ENCODE results near the gene TNRC6C. TPM values are rescaled to one million over a fixed set of nuclear protein-coding genes. Genes with fewer than 3 reads are reported as not detected.
"Not testable (repeated sequence)": the region's sequence is repeated elsewhere in the genome, so short reads cannot be mapped to it uniquely, and the experiment has no call there.

Gene TNRC6C
- total RNA-seq, 1 donor from 2014 or later, result 7.5 TPM

GRCh38 chr17:78111016-78111726 is 152.7 kb downstream of the TNRC6C start:
- no peak for DNase-seq (ENCODE audit: low read depth in 2 of 2)

DNA sequence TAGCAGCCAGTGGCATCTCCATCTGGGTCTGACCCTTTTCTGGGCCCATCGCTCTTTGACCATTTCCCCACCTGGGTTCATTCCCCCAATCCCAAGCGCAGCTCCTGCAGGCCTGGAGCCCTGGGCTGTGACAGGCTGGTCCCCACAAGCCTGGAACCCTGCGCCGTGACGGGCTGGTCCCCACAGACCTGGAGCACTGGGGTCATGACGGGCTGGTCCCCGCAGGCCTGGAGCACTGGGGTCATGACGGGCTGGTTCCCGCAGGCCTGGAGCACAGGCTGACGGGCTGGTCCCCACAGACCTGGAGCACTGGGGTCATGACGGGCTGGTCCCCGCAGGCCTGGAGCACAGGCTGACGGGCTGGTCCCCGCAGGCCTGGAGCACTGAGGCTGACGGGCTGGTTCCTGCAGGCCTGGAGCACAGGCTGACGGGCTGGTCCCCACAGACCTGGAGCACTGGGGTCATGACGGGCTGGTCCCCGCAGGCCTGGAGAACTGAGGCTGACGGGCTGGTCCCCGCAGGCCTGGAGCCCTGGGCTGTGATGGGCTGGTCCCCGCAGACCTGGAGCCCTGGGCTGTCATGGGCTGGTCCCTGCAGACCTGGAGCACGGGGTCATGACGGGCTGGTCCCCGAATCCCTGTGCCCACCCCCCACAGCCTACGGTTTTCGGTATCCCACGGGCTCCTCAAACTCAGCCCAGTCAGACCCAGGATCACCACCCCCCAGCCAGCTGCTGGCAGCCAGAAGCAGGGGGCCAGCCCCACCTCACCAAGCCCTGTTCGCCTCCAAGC is 153.4 kb downstream of the TNRC6C start:
- no peak for DNase-seq (ENCODE audit: low read depth in 2 of 2)

DNA sequence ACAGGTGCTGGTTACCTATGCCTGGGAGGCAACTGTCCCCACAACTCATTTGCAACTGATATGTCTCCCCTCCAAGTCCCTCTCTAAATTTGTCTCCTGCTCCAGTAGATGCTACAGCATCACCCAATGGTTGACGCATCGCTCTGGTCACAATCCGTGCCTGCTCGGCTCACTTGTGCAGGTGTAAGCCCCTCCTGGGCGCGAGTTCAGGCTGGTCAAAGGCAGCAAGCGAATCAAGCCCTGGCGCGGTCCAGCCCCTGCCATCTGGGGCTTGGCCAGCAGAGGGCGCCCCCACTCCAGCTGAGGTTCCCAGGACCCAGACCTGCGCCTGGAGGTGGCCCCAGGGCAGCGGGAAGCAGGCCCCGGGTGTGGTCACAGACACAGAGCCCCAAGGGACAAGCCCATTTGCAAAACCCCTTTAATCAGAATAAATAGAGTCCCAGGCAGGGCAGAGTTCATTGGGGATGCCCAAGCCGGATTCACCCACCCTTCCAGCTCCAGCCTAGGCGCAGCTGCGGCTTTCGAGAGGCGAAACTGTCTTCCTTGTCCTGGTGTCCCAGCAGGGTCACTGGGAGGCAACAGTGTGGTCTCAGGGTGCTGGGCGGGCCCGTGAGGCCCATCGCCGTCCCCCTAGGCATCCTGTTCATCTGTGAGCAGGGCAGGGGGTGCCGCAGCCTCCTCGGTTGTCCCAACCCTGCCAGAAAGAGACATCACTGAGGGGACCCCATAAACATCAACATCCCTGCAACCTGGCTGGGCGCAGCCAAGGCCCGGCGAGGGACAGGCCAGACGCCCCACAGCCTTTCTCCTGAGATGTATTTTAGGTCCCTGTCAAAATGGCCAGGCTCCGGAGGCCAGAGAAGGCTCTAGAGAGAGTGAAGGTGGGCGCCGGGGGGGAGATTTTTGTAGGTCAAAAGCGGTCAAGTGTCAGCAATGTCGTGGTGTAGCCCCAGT is 154.3 kb downstream of the TNRC6C start:
- DNase-seq (ENCODE audit: low read depth in 2 of 2), result peak; percentile 49 to 70

DNA sequence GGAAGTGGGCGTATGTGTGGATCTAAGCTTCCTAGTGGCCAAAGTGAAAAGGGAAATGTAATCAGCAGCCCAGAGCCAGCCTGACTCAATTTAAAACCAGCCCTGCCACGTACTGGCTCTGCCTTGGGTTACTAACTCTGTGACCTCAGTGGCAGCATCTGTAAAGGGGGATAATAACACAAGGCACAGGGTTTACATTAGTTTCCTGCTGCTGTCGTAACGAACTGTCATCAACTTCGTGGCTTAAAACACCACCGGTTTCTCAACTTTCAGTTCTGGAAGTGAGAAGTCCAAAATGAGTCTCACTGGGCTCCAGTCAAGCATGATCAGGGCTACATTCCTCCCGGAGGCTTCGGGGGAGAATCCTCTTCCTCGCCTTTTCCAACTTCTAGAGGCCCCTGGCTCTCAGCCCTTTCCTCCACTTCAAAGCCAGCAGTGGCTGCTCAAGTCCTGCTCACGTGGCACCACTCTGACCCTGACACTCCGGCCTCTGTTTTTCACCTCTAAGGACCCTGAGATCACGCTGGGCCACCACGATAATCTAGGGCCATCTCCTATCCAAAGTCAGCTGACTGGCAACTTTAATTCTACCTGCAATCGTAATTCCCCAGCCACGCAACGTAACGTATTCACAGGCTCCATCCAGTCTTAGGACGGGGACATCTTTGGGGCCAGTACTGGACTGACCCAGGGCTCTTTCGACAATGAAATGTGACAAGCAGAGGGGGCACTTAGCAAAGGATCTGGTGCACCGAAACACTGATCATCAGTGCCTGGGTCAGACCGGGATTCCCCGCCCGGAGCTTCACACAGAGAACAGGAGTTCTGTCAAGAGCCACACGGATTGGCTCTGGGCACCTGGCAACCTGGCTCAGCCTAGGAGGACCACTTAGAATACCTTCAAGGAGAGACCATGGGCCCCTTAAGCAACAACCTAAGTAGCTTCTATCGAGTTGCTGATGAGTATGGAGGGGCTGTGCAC is 155.6 kb downstream of the TNRC6C start:
- DNase-seq (ENCODE audit: low read depth in 2 of 2), result no peak

DNA sequence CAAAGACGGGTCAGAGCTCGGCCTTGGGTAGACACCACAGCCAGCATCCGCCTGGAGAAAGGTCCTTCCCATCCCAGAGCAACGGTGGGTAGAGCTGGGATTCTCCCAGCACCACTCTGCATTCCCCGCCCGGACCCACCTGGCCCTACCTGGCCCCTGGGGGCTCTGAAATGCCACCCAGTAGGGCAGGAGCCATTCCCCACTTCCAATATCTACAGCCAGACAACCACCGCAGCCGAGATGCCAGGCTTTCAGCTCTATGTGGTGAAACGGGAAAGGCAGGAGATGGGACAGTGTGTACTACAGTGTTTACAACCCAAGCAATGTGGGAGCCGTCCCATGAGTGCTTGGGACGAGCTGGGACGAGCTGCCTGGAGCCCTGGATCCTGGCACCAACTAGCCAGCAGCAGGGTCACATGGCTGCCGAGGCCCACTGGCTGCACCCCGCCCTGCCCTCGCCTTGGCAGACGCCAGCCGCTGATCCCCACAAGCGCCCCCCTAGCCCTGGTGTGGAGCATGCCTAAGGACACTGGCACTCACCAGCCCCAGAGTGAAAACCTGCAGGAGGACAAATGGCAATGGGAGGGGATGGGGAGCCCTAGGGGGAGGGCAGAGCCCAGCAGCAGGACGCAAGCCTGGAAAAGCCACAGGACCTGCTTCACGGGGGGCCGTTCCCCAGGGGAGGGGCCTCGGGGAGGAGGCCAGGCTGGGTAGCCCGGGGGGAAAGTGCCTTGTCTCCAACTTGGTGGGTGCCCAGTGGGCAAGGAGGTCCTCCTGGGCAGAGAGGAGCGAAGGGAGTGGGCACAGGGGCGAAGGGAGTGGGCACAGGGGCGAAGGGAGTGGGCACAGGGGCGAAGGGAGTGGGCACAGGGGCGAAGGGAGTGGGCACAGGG is 156.6 kb downstream of the TNRC6C start:
- DNase-seq (ENCODE audit: low read depth in 2 of 2), result no peak

DNA sequence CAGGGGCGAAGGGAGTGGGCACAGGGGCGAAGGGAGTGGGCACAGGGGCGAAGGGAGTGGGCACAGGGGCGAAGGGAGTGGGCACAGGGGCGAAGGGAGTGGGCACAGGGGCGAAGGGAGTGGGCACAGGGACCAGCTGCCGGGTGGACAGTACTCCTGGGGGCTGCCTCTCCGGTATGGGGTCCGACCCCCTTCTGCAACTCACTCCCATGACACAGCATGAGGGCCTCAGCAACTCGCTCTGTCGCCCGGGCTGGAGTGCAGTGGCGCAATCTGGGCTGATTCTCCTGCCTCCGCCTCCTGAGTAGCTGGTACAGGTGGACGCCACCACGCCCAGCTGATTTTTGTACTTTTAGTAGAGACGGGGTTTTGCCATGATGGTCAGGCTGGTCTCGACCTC is 157.3 kb downstream of the TNRC6C start:
- not testable (repeated sequence) for DNase-seq (ENCODE audit: low read depth in 2 of 2)

DNA sequence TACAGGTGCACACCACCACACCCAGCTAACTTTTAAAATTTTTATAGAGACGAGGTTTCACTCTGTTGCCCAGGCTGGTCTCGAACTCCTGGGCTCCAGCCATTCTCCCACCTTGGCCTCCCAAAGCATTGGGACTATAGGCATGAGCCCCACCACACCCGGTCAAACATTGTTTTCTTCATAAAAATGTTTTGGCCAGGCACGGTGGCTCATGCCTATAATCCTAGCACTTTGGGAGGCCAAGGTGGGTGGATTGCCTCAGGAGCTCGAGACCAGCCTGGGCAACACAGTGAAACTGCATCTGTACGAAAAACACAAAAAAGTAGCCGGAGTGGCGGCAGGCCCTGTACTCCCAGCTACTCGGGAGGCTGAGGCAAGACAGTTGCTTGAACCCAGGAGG is 157.9 kb downstream of the TNRC6C start:
- DNase-seq (ENCODE audit: low read depth in 2 of 2), result no peak

DNA sequence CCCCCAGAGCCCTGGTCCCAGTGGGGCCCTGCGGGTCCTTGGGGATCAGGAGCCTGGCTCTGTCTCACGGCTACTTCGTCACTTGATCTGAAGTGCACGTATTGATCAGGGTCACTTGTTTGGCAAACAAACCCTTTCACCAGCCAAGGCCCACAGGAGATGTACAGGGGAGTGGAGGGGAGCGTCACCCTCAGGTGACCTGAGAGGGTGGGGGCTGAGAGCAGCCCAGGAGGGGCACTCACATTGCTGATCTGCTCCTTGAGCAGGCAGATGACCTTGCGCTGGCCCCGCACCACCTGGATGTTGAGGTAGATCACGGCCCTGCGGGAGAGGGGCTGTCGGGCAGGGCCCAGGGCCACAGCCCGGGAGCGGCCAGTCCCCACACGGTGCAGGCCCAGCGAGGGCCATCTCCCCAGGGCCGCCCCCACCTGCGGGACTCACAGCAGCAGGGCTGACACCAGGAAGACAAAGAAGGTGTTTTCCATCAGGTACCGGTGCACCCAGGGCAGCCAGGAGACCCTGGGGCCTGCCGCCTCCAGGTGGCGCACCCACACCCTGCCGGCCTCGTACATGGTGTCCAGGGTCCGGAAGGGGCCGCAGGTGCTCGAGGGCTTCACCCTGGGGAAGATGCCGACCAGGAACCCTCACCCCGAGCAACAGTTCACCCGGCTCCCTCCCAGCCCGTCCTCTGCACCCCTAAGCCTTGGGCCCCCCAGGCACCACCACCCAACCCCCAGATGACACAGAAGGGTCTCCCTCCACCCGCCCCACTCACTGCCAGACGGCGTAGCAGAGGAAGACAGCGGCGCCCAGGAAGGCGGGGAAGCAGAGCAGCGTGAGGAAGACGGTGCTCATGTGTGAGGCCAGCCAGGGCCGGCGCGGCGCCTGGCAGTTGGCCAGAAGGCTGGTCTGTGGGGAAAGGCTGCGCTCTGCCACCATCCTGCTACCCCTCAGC is 158.8 kb downstream of the TNRC6C start:
- no peak for DNase-seq (ENCODE audit: low read depth in 2 of 2)

GRCh38 chr17:78118801-78119241 is 160.3 kb downstream of the TNRC6C start:
- no peak for DNase-seq (ENCODE audit: low read depth in 2 of 2)

DNA sequence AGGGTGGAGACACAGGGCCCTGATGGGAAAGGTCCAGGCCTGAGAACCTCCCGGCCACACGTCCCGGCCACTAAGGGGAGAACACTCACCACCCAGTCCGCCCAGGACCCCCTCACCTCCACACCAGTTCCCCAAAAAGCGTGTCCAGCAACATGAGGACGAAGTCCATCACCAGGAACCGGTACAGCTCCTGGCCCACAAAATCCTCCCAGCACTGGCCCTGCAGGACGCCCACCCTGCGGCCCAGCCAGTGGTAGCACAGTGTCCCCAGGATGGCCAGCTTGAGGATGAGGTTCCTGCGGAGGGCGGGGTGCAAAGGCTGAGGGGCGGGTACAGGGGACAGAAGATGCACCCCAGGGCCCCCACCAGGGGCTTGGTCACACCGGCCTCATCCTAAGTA is 162.0 kb downstream of the TNRC6C start:
- DNase-seq (ENCODE audit: low read depth in 2 of 2), result no peak

- DNase-seq (ENCODE audit: low read depth in 2 of 2), result no peak
These were observed 162.7 kb downstream of the TNRC6C start for GRCh38 chr17:78120971-78121800.

GRCh38 chr17:78121801-78122215 is 163.3 kb downstream of the TNRC6C start:
- no peak for DNase-seq (ENCODE audit: low read depth in 2 of 2)

DNA sequence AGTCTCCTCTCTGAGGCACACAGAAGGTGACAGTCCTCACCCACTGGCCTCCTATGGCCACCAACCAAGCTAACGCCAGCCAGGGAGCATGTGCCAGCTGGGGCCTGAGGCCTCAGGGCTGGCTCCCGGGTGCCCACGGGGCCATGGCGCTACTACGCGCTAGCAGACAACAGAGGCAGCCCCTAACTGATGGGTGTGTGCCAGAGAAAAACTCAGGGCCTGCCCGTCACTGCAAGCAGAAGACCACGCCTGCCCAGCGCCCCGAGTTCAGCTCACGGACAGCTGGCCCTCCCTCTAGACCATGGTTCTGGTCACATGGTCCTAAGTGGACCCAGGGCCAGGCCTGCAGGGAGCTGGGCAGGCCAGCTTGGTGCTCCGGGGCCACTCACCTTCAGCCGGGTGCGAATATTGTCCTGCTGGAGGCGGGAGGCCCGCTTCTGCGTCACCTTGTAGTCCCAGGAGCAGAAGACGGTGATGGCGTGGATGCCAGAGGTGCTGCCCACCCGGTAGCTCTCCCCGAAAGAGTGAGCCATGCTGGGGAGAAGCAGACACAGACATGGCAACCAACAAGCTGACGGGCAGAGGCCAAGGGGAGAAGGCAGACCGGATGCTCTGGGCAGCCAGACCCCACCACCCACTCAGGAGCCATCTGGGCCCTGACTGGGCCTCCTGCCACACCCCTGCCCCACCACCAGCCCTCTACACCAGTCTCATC is 163.9 kb downstream of the TNRC6C start:
- no peak for DNase-seq (ENCODE audit: low read depth in 2 of 2)

DNA sequence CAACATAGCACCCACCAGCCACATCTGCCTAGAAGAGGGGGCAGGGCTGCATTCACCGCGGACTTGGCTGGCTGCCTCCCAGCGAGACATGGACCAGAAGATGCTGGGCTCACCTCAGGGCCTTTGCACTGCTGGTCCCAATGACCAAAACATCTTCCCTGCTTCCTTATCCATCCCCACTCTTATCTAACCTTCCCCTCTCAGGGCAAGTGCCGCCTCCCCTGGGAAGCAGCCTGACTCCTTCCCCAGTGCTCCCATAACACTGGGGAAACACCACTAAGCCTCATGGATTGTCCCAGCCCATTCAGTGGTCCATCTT is 164.4 kb downstream of the TNRC6C start:
- DNase-seq (ENCODE audit: low read depth in 2 of 2), result no peak

DNA sequence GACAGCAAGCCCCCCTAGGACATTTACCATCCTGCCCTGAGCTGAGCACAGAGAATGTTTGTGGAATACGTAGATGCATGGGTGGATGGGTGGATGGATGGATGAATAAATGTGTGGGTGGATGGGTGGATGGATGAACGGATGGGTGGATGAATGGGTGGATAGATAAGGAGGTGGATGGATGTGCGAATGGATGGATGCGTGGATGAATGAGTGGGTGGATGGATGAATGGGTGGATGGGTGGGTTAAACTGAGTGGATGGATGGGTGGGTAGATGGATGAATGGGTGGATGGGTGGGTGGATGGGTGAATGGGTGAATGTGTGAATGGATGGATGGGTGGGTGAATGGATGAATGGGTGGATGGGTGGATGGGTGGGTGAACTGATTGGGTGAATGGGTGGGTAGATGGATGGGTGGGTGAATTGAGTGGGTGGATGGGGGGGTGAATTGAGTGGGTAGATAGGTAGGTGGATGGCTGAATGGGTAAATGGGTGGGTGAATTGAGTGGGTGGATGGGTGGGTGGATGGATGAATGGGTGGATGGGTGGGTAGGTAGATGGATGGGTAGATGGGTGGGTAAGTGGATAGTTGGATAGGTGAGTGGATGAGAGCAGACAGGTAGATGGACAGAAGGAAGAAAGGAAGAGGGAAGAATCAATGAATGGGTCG is 164.9 kb downstream of the TNRC6C start:
- DNase-seq (ENCODE audit: low read depth in 2 of 2), result no peak

- no peak for DNase-seq (ENCODE audit: low read depth in 2 of 2)
These were observed 165.8 kb downstream of the TNRC6C start for GRCh38 chr17:78124081-78124835.
